Spleen (tissue), 11 donors: Measurements from ENCODE around the gene CTNNA2. TPM values are rescaled to one million over a fixed set of nuclear protein-coding genes. Genes with fewer than 3 reads are reported as not detected.

ENCODE experiments used
- DNase-seq: peaks from one replicate; pipeline ENCODE4 v3.0.0-alpha.2; 2020
- H3K27ac ChIP-seq, 8 donors: fragments of 200-600 bp; sonication (generic) in 7 of 8; 1 replicate in 4 of 8; 2 replicates in 4 of 8; pipeline versions ENCODE4 v1.5.0 to v1.8.0; 2016 to 2021; ENCODE audit warnings: inconsistent platforms in 4 of 8, mild to moderate bottlenecking in 4 of 8, moderate library complexity in 1 of 8
- H3K27me3 ChIP-seq, 7 donors: fragments of 200-600 bp; sonication (generic) in 6 of 7; replicated peaks in 1 of 7; 1 replicate in 4 of 7; 2 replicates in 3 of 7; pipeline versions ENCODE4 v1.5.0 to v1.8.0; 2016 to 2021; ENCODE audit warnings: inconsistent platforms in 3 of 7, mild to moderate bottlenecking in 1 of 7
- H3K36me3 ChIP-seq, 6 donors: fragments of 200-600 bp; sonication (generic) in 5 of 6; 1 replicate in 4 of 6; 2 replicates in 2 of 6; pipeline versions ENCODE4 v1.5.0 to v1.8.0; 2016 to 2021; ENCODE audit warnings: inconsistent platforms in 2 of 6
- H3K4me1 ChIP-seq, 6 donors: fragments of 200-600 bp; sonication (generic) in 5 of 6; 1 replicate in 3 of 6; 2 replicates in 3 of 6; pipeline versions ENCODE4 v1.5.0 to v1.8.0; 2016 to 2021; ENCODE audit warnings: inconsistent platforms in 3 of 6
- H3K4me3 ChIP-seq, 8 donors: fragments of 200-600 bp; sonication (generic) in 7 of 8; 1 replicate in 4 of 8; 2 replicates in 4 of 8; pipeline versions ENCODE4 v1.5.0 to v1.8.0; 2016 to 2021; ENCODE audit warnings: inconsistent platforms in 4 of 8, mild to moderate bottlenecking in 4 of 8, moderate library complexity in 2 of 8
- H3K9me3 ChIP-seq, 8 donors: fragments of 200-600 bp; sonication (generic) in 7 of 8; 1 replicate in 4 of 8; 2 replicates in 4 of 8; pipeline versions ENCODE4 v1.5.0 to v1.8.0; 2016 to 2021; ENCODE audit warnings: inconsistent platforms in 4 of 8
- CTCF ChIP-seq, 11 experiments: fragments of 200-600 bp in 7 of 11; fragments of 450-650 bp in 4 of 11; sonication (generic) in 4 of 11; IDR thresholded peaks in 8 of 11; conservative IDR thresholded peaks in 3 of 11; 1 replicate in 7 of 11; 2 replicates in 4 of 11; pipeline versions ENCODE4 v1.4.0 to v1.8.0; 2016 to 2021; ENCODE audit warnings: antibody characterized with exemption in 11 of 11, inconsistent platforms in 4 of 11, mild to moderate bottlenecking in 1 of 11
- POLR2A ChIP-seq, 3 donors: fragments of 450-650 bp; IDR thresholded peaks; one replicate each; pipeline ENCODE4 v1.5.1; 2017; ENCODE audit warnings: antibody characterized with exemption in 3 of 3, mild to moderate bottlenecking in 1 of 3
- POLR2AphosphoS5 ChIP-seq, 3 donors: sonication (generic); formaldehyde crosslinking; IDR thresholded peaks; one replicate each; pipeline ENCODE4 v1.5.1; 2017; ENCODE audit warnings: antibody characterized with exemption in 3 of 3
- WGBS, 5 donors: extraction: QIAGEN DNeasy Blood & Tissue Kit in 3 of 5; methylation state at CpG; one replicate each; pipeline versions ENCODE4 v1.1.5 to v1.1.7; 2013 to 2018; 5-methylcytosine and 5-hydroxymethylcytosine counted together
- intact Hi-C: fragments of 100-400 bp; cut with DNase I; formaldehyde crosslinking; loops from one replicate; pipeline ENCODE4 v1.15.0; 2023; ENCODE audit warnings: low total_unique reads
- polyA plus RNA-seq, 3 donors: library from polyadenylated mRNA; stranded (reverse); fragments of 200-250 nt; gene quantifications; one replicate each; pipeline ENCODE4 v1.2.1, GENCODE V29; 2013
- total RNA-seq, 7 donors: library from RNA; depleted of rRNA in 3 of 7; stranded (reverse); fragments of >200 nt in 3 of 7; fragmentation: NEBNext Ultra II Directional in 4 of 7; extraction: Animal tissue kit (Norgen Biotek cat#: 25700) in 4 of 7; gene quantifications; one replicate each; pipeline versions ENCODE4 v1.1.0 to v1.2.1, GENCODE V29; 2016 to 2021
- donor health status: healthy with polysubstance abuse.
- donor health status: DM: no; HTN: no; CAD: no; lungs with moderate emphysema.
- donor health status: DM: no; HTN: no; CAD: no.
- donor health status: Bipolar disorder and iron deficiency.
- donor health status: healthy.
- donor health status: DM: no; HTN: no; CAD: no.
- donor health status: DM: yes; HTN: yes; CAD: no.

CTNNA2 gene
- total and polyA plus RNA-seq, 10 donors: not detected

- no peaks in the 10 kb centered on the region for H3K36me3 ChIP-seq
- no peak for DNase-seq
- no peak overlapping the region for H3K27ac ChIP-seq
- H3K4me3 ChIP-seq: no peak overlapping the region
- peaks cover 0 to 4% (median 0%) of the 10 kb centered on the region in 7 donors for H3K27me3 ChIP-seq
- no peak for TF ChIP-seq POLR2AphosphoS5 (IDR thresholded peaks at IDR 0.05)
- TF ChIP-seq POLR2A (IDR thresholded peaks at IDR 0.05): no peak
- TF ChIP-seq CTCF (IDR thresholded peaks at IDR 0.05 in 8 of 11, conservative IDR thresholded peaks at IDR 0.05 in 3 of 11): no peak
- H3K9me3 ChIP-seq: no peaks in the 10 kb centered on the region
- intact Hi-C loops: no loop called here
- 73 to 87% (median 76%) methylated on average over 3 of the region's 3 CpGs for WGBS, 5 donors
- no peaks in the 10 kb centered on the region for H3K4me1 ChIP-seq
Measured at GRCh38 chr2:80012061-80012460, 499.2 kb downstream of the CTNNA2 start.

- Histone ChIP-seq H3K4me3 (no peak overlapping the region), H3K27me3 (no peaks in the 10 kb centered on the region), H3K27ac (no peak overlapping the region), H3K9me3 (no peaks in the 10 kb centered on the region), H3K36me3 (no peaks in the 10 kb centered on the region), H3K4me1 (no peaks in the 10 kb centered on the region)
- TF ChIP-seq CTCF (IDR thresholded peaks at IDR 0.05 in 8 of 11, conservative IDR thresholded peaks at IDR 0.05 in 3 of 11) (no peak), POLR2A (IDR thresholded peaks at IDR 0.05) (no peak), POLR2AphosphoS5 (IDR thresholded peaks at IDR 0.05) (no peak)
- no peak for DNase-seq
- intact Hi-C loops: no loop called here
Measured at GRCh38 chr2:80014637-80015036, 501.8 kb downstream of the CTNNA2 start.

- intact Hi-C loops: no loop called here
- H3K4me1 ChIP-seq: no peaks in the 10 kb centered on the region
- no peak for DNase-seq
- H3K27ac ChIP-seq: no peak overlapping the region
- 73 to 83% (median 74%) methylated on average over 5 of the region's 5 CpGs for WGBS, 5 donors
- no peaks in the 10 kb centered on the region for H3K9me3 ChIP-seq
- TF ChIP-seq POLR2AphosphoS5 (IDR thresholded peaks at IDR 0.05) (no peak), CTCF (IDR thresholded peaks at IDR 0.05 in 8 of 11, conservative IDR thresholded peaks at IDR 0.05 in 3 of 11) (no peak), POLR2A (IDR thresholded peaks at IDR 0.05) (no peak)
- no peak overlapping the region for H3K4me3 ChIP-seq
- no peaks in the 10 kb centered on the region for H3K36me3 ChIP-seq
- H3K27me3 ChIP-seq: no peaks in the 10 kb centered on the region
Measured at GRCh38 chr2:80016171-80016570, 503.3 kb downstream of the CTNNA2 start.

- 67 to 78% (median 74%) methylated on average over 6 of the region's 6 CpGs for WGBS, 5 donors
Measured at GRCh38 chr2:80019571-80020460, 507.0 kb downstream of the CTNNA2 start.

More at GRCh38 chr2:80019571-80020460, 507.0 kb downstream of the CTNNA2 start:
- H3K27me3 ChIP-seq: no peaks in the 10 kb centered on the region
- H3K4me3 ChIP-seq: no peak overlapping the region
- no peak for TF ChIP-seq POLR2A (IDR thresholded peaks at IDR 0.05)
- TF ChIP-seq CTCF (IDR thresholded peaks at IDR 0.05 in 8 of 11, conservative IDR thresholded peaks at IDR 0.05 in 3 of 11): no peak
- TF ChIP-seq POLR2AphosphoS5 (IDR thresholded peaks at IDR 0.05): no peak
- no peaks in the 10 kb centered on the region for H3K4me1 ChIP-seq
- no peak overlapping the region for H3K27ac ChIP-seq
- intact Hi-C loops: no loop called here
- DNase-seq: no peak
- no peaks in the 10 kb centered on the region for H3K9me3 ChIP-seq
- no peaks in the 10 kb centered on the region for H3K36me3 ChIP-seq
